Measurements from ENCODE around the gene PTGES3L. TPM values are rescaled to one million over a fixed set of nuclear protein-coding genes. Genes with fewer than 3 reads are reported as not detected.
"Not testable (repeated sequence)": the region's sequence is repeated elsewhere in the genome, so short reads cannot be mapped to it uniquely, and the experiment has no call there.

The PTGES3L gene
- total RNA-seq, 1 experiment from 2014 or later, result 0.74 TPM

- in situ Hi-C loops (cut with HindIII; ENCODE audit: low pct_unique_long_range_greater_than_20kb, low sequenced_read_pairs) (no loop called here), intact Hi-C loops (cut with micrococcal nuclease; ENCODE audit: unreplicated experiment) (no loop called here)
- ATAC-seq (no peak), DNase-seq (ENCODE audit: low read depth, low spot score) (no peak)
- Histone ChIP-seq H3K36me3 (ENCODE audit: control insufficient read depth, insufficient read depth, low read length) (no peaks in the 10 kb centered on the region), H3K9me3 (ENCODE audit: control insufficient read depth, insufficient read depth, low read depth, low read length) (no peaks in the 10 kb centered on the region), H3K4me3 (ENCODE audit: low read depth in 2 of 2, low read length in 2 of 2) (no peak overlapping the region), H3K27ac (ENCODE audit: low read length) (no peak overlapping the region), H3K27me3 (ENCODE audit: control insufficient read depth, insufficient read depth, low read length) (no peaks in the 10 kb centered on the region), H3K4me1 (ENCODE audit: control insufficient read depth, insufficient read depth, low read length) (no peaks in the 10 kb centered on the region)
- no TSS peak for BruUV-seq (replicated peaks)
- TF ChIP-seq SIN3A (IDR thresholded peaks at IDR 0.05; ENCODE audit: borderline replicate concordance, insufficient read depth, low read depth, low read length) (no peak), POLR2AphosphoS5 (IDR thresholded peaks at IDR 0.05; ENCODE audit: low read depth, low read length) (no peak), TCF7L2 (IDR thresholded peaks at IDR 0.05; ENCODE audit: low read depth, low read length) (no peak), REST (IDR thresholded peaks at IDR 0.05; ENCODE audit: insufficient read depth in 1 of 2, low read depth in 2 of 2, low read length in 1 of 2) (no peak), CTCF (IDR thresholded peaks at IDR 0.05) (no peak)
- ChIA-PET CTCF (interaction anchor here (1.0 kb wide), 1 partner anchor 13 kb away, joined by 14 read pairs; no protein-coding TSS in a partner anchor), POLR2A (interaction anchor here (0.6 kb wide), 1 partner anchor 157 kb away, joined by 12 read pairs; no protein-coding TSS in a partner anchor)
These were observed 59.6 kb downstream of the PTGES3L start for GRCh38 chr17:42920106-42920900.

- CTCF ChIA-PET; intact Hi-C loops (cut with micrococcal nuclease; ENCODE audit: unreplicated experiment); BruUV-seq (replicated peaks); H3K9me3 ChIP-seq (ENCODE audit: control insufficient read depth, insufficient read depth, low read depth, low read length); H3K27ac ChIP-seq (ENCODE audit: low read length); H3K36me3 ChIP-seq (ENCODE audit: control insufficient read depth, insufficient read depth, low read length); in situ Hi-C loops (cut with HindIII; ENCODE audit: low pct_unique_long_range_greater_than_20kb, low sequenced_read_pairs); H3K4me1 ChIP-seq (ENCODE audit: control insufficient read depth, insufficient read depth, low read length); DNase-seq (ENCODE audit: low read depth, low spot score); H3K27me3 ChIP-seq (ENCODE audit: control insufficient read depth, insufficient read depth, low read length); ATAC-seq; H3K4me3 ChIP-seq (ENCODE audit: low read depth in 2 of 2, low read length in 2 of 2): not testable (repeated sequence)
- POLR2A ChIA-PET, result interaction anchor here (0.7 kb wide), 1 partner anchor 10 kb away, joined by 7 read pairs; no protein-coding TSS in a partner anchor
These were observed 60.3 kb downstream of the PTGES3L start for GRCh38 chr17:42919522-42920077.
